B cell (primary cell): Measurements from ENCODE around the gene WDSUB1.

Experiments
- EZH2 ChIP-seq: IDR thresholded peaks from 2 replicates; pipeline ENCODE4 v1.6.1; 2012; ENCODE audit warnings: borderline replicate concordance, low read depth, mild to moderate bottlenecking, moderate library complexity, low read length; ENCODE audit not compliant: insufficient read depth, poor library complexity, severe bottlenecking
- TF ChIP-seq, protein P1 (sequence below): fragments of 200-600 bp; IDR thresholded peaks from one replicate; pipeline ENCODE4 v1.8.0; 2022; ENCODE audit warnings: antibody characterized with exemption, mild to moderate bottlenecking

DNA sequence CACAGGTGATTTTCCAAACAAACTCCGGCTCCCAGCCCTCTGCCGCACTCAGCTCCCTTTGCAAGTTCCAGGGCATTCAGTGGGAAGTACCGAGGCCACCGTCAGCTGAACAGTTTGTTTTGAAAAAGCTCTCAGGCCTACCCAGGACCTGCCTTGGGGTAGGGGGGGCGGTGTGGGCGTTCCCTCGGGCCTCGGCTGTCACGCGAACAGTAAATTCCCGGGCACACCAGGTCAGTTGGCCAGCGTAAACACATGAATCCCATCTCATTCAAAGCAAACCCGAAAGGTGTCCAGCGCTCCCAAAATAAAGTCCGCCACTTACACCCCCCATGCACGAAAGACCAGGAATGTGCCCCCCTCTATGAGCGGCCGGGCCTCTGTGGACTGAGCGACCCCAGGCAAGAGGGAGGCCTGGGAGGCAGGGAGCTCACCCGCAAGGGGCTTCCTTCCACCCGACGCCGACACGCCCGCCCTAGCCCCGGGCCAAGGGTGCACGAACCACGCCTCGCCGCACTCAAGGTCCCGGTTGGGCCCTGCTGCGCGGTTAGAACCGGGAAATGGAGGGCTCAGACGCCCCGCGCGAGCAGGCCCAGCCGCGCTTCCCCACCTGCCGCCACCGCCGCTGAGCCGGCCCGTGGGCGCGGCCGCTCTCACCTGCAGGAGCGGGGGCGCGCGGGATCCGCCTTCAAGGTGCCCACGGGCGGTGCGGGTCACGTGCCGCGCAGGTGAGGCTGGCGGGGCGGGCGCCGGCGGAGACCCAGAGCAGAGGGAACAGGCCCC is at the start of gene WDSUB1:
- TF ChIP-seq, protein P1, sequence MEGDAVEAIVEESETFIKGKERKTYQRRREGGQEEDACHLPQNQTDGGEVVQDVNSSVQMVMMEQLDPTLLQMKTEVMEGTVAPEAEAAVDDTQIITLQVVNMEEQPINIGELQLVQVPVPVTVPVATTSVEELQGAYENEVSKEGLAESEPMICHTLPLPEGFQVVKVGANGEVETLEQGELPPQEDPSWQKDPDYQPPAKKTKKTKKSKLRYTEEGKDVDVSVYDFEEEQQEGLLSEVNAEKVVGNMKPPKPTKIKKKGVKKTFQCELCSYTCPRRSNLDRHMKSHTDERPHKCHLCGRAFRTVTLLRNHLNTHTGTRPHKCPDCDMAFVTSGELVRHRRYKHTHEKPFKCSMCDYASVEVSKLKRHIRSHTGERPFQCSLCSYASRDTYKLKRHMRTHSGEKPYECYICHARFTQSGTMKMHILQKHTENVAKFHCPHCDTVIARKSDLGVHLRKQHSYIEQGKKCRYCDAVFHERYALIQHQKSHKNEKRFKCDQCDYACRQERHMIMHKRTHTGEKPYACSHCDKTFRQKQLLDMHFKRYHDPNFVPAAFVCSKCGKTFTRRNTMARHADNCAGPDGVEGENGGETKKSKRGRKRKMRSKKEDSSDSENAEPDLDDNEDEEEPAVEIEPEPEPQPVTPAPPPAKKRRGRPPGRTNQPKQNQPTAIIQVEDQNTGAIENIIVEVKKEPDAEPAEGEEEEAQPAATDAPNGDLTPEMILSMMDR: no peak
- TF ChIP-seq EZH2: no peak
